Naive thymus-derived CD8-positive, alpha-beta T cell (primary cell): ENCODE results near the gene SLC35F1. TPM values are rescaled to one million over a fixed set of nuclear protein-coding genes. Genes with fewer than 3 reads are reported as not detected.
"Not testable (repeated sequence)": the region's sequence is repeated elsewhere in the genome, so short reads cannot be mapped to it uniquely, and the experiment has no call there.

Source experiments
- ATAC-seq, 2 donors: fragments of 150-1000 bp; cut with Tn5 transposase in 1 of 2; sonication (Bioruptor Pico), chemical (Tn5 transposase) in 1 of 2; 1 replicate in 1 of 2; 2 replicates in 1 of 2; pipeline ENCODE4 v1.10.0; 2021; ENCODE audit warnings: mild to moderate bottlenecking in 2 of 2, moderate library complexity in 2 of 2
- POLR2A ChIA-PET: fragments of 350-600 bp; sonication (Branson Sonifier 250); formaldehyde crosslinking; loops from one replicate; lab custom pipeline; 2021; ENCODE audit warnings: antibody characterized with exemption; lab: Charles Lee
- DNase-seq, 10 donors: peaks; one replicate each; pipeline versions ENCODE4 v3.0.0 to v3.0.0-alpha.2; 2020 to 2022
- H3K27ac Mint-ChIP-seq, 10 donors: one replicate each; pipeline ENCODE4 v1.8.0; 2020 to 2022; ENCODE audit warnings: mild to moderate bottlenecking in 10 of 10, mixed read lengths in 10 of 10, moderate library complexity in 4 of 10, inconsistent platforms in 1 of 10
- H3K27me3 Mint-ChIP-seq, 5 donors: one replicate each; pipeline ENCODE4 v1.8.0; 2021 to 2022; ENCODE audit warnings: mixed read lengths in 5 of 5
- H3K36me3 Mint-ChIP-seq, 3 donors: one replicate each; pipeline ENCODE4 v1.8.0; 2020 to 2022; ENCODE audit warnings: mixed read lengths in 3 of 3, mild to moderate bottlenecking in 2 of 3, inconsistent platforms in 1 of 3
- H3K4me1 Mint-ChIP-seq, 4 donors: one replicate each; pipeline ENCODE4 v1.8.0; 2021 to 2022; ENCODE audit warnings: mixed read lengths in 4 of 4
- H3K4me3 Mint-ChIP-seq, 10 donors: one replicate each; pipeline ENCODE4 v1.8.0; 2020 to 2022; ENCODE audit warnings: mild to moderate bottlenecking in 10 of 10, mixed read lengths in 10 of 10, moderate library complexity in 6 of 10, inconsistent platforms in 1 of 10
- H3K9me3 Mint-ChIP-seq, 9 donors: one replicate each; pipeline ENCODE4 v1.8.0; 2020 to 2022; ENCODE audit warnings: mixed read lengths in 9 of 9, mild to moderate bottlenecking in 3 of 9, inconsistent platforms in 1 of 9, moderate library complexity in 1 of 9
- polyA plus RNA-seq, 3 donors: library from polyadenylated mRNA; unstranded; fragments of 300-500 nt; fragmentation: Illumina TruSeq; gene quantifications; one replicate each; pipeline ENCODE4 v1.2.3, GENCODE V29; 2021
- total RNA-seq, 8 experiments: library from RNA in 2 of 8; stranded (reverse) in 2 of 8; gene quantifications; one replicate each; pipeline ENCODE4 v1.2.3 and lab custom pipeline; 2021 to 2026

SLC35F1 gene
- not detected for total RNA-seq
- not detected for polyA plus RNA-seq
- 0 to 0.93 (median 0.35) reads per million in 6 experiments for total RNA-seq (lab: John Stamatoyannopoulos, UW)

- ATAC-seq (peak; percentile 53 to 73), DNase-seq (peak in 5 of 10 donors; percentile 4 to 25 (median 13))
- POLR2A ChIA-PET: no interaction called here
- Mint-ChIP-seq H3K4me1 (peaks cover 0 to 14% (median 6%) of the 10 kb centered on the region in 4 donors), H3K36me3 (peaks cover 0 to 7% (median 0%) of the 10 kb centered on the region in 3 donors), H3K27me3 (peaks cover 38 to 71% (median 54%) of the 10 kb centered on the region in 5 donors), H3K4me3 (peak within 1 kb of the TSS; percentile 59 to 80 (median 68)), H3K9me3 (peaks cover 0 to 9% (median 0%) of the 10 kb centered on the region in 9 donors), H3K27ac (no peak within 1 kb of the TSS)
Measured at GRCh38 chr6:117906958-117907600, at the start of gene SLC35F1. Gene SLC35F1 (plus strand): TSS chr6:117907264.

DNA sequence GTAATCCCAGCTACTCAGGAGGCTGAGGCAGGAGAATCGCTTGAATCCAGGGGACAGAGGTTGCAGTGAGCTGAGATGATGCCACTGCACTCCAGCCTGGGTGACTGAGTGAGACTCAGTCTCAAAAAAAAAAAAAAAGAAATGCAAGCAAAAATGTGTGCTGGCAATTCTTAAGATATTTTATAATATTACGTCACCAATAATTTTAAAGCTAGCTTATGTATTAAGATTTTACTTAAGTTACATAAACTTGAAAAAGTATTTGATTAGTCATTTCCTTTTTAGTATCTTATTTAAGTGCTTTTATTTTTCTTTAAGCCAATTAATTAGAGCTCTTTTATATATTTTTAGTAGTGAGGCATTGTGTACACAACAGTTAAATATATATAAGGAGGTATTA lies 48.5 kb upstream of the SLC35F1 start:
- Mint-ChIP-seq H3K27me3 (peaks cover 2 to 11% (median 8%) of the 10 kb centered on the region in 5 donors), H3K9me3 (peaks cover 0 to 22% (median 10%) of the 10 kb centered on the region in 9 donors)
- ATAC-seq, H3K4me3 Mint-ChIP-seq, H3K4me1 Mint-ChIP-seq, POLR2A ChIA-PET, H3K36me3 Mint-ChIP-seq, DNase-seq, H3K27ac Mint-ChIP-seq: not testable (repeated sequence)

DNA sequence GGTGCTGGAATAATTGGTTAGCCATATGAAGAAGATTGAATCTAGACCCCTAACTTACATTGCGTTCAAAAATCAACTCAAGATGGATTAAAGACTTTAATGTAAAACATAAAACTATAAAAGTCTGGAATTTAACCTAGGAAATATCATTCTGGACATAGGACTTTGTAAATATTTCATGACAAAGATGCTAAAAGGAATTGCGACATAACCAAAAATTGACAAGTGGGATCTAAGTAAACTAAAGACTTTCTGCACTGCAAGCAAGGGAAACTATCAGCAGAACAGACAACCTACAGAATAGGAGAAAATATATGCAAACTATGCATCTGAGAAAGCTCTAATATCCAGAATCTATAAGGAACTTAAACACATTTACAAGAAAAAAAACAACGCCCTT lies 45.5 kb upstream of the SLC35F1 start:
- peaks cover 0 to 4% (median 0%) of the 10 kb centered on the region in 5 donors for H3K27me3 Mint-ChIP-seq
- H3K9me3 Mint-ChIP-seq: peaks cover 0 to 16% (median 2%) of the 10 kb centered on the region in 9 donors
- ATAC-seq (no peak), DNase-seq (no peak)
- H3K36me3 Mint-ChIP-seq: peaks cover 0 to 4% (median 0%) of the 10 kb centered on the region in 3 donors
- H3K27ac Mint-ChIP-seq: no peak overlapping the region
- no peak overlapping the region for H3K4me3 Mint-ChIP-seq
- no peaks in the 10 kb centered on the region for H3K4me1 Mint-ChIP-seq
- POLR2A ChIA-PET: no interaction called here

DNA sequence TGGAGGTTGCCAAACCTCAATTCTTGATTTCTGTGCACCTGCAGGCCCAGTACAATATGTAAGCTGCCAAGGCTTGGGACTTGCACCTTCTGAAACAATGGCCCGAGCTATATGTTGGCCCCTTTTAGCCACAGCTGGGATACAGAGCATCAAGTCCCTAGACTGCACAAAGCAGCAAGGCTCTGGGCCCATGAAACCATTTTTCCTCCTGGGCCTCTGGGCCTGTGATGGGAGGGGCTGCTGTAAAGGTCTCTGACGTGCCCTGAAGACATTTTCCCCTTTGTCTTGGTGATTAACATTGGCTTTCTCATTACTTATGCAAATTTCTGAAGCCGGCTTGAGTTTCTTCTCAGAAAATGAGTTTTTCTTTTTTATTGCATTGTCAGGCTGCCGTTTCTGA lies 40.5 kb upstream of the SLC35F1 start:
- Mint-ChIP-seq H3K9me3 (peaks cover 0 to 20% (median 5%) of the 10 kb centered on the region in 9 donors), H3K27me3 (peaks cover 0 to 9% (median 8%) of the 10 kb centered on the region in 5 donors), H3K4me1 (no peaks in the 10 kb centered on the region), H3K36me3 (peaks cover 0 to 11% (median 2%) of the 10 kb centered on the region in 3 donors), H3K27ac (no peak overlapping the region), H3K4me3 (no peak overlapping the region)
- DNase-seq: no peak
- POLR2A ChIA-PET: no interaction called here
- no peak for ATAC-seq

- Mint-ChIP-seq H3K4me1 (no peaks in the 10 kb centered on the region), H3K27me3 (peaks cover 0 to 9% (median 8%) of the 10 kb centered on the region in 5 donors), H3K36me3 (peaks cover 0 to 11% (median 3%) of the 10 kb centered on the region in 3 donors), H3K27ac (no peak overlapping the region), H3K9me3 (peaks cover 0 to 30% (median 5%) of the 10 kb centered on the region in 9 donors), H3K4me3 (no peak overlapping the region)
- DNase-seq (no peak), ATAC-seq (no peak)
- POLR2A ChIA-PET: no interaction called here
Measured at GRCh38 chr6:117870486-117871242, 36.4 kb upstream of the SLC35F1 start.

DNA sequence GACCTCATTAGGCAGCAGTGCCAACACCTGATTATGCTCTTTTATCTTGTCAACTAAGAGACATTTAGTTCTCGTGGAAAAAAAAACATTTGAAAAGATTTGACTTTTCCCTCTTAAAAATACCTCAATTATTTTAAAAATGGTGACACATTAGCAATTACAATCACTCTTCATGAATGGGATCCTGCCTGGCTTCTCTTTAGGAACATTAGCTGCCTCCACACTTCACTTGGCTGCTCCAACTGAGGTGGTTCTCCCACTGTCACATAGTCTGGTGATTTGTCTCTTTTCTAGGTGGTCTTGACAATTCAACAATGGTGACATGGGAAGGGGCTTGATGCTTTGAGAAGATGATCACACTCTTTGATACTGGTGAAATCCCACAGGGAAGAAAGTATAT lies 26.2 kb upstream of the SLC35F1 start:
- DNase-seq: no peak
- no peaks in the 10 kb centered on the region for H3K4me1 Mint-ChIP-seq
- POLR2A ChIA-PET: no interaction called here
- peaks cover 5 to 11% (median 8%) of the 10 kb centered on the region in 5 donors for H3K27me3 Mint-ChIP-seq
- no peaks in the 10 kb centered on the region for H3K36me3 Mint-ChIP-seq
- H3K9me3 Mint-ChIP-seq: peaks cover 0 to 3% (median 0%) of the 10 kb centered on the region in 9 donors
- H3K27ac Mint-ChIP-seq: no peak overlapping the region
- no peak overlapping the region for H3K4me3 Mint-ChIP-seq
- no peak for ATAC-seq

GRCh38 chr6:117890172-117890571 lies 16.9 kb upstream of the SLC35F1 start:
- POLR2A ChIA-PET: no interaction called here
- no peaks in the 10 kb centered on the region for H3K36me3 Mint-ChIP-seq
- no peak for ATAC-seq
- H3K9me3 Mint-ChIP-seq: no peaks in the 10 kb centered on the region
- no peak for DNase-seq
- no peak overlapping the region for H3K27ac Mint-ChIP-seq
- no peaks in the 10 kb centered on the region for H3K4me1 Mint-ChIP-seq
- H3K4me3 Mint-ChIP-seq: no peak overlapping the region
- H3K27me3 Mint-ChIP-seq: peaks cover 1 to 26% (median 9%) of the 10 kb centered on the region in 5 donors

GRCh38 chr6:117906507-117906957 lies 532 bp upstream of the SLC35F1 start:
- ATAC-seq (no peak), DNase-seq (no peak)
- H3K27me3 Mint-ChIP-seq: peaks cover 38 to 66% (median 53%) of the 10 kb centered on the region in 5 donors
- peaks cover 0 to 14% (median 6%) of the 10 kb centered on the region in 4 donors for H3K4me1 Mint-ChIP-seq
- H3K27ac Mint-ChIP-seq: no peak overlapping the region
- peaks cover 0 to 9% (median 0%) of the 10 kb centered on the region in 9 donors for H3K9me3 Mint-ChIP-seq
- H3K4me3 Mint-ChIP-seq: peak overlapping the region; percentile 59 to 80 (median 68)
- POLR2A ChIA-PET: no interaction called here
- peaks cover 0 to 7% (median 0%) of the 10 kb centered on the region in 3 donors for H3K36me3 Mint-ChIP-seq

GRCh38 chr6:117907601-117908245 lies 659 bp downstream of the SLC35F1 start:
- Mint-ChIP-seq H3K27me3 (peaks cover 38 to 75% (median 54%) of the 10 kb centered on the region in 5 donors), H3K4me1 (peaks cover 0 to 14% (median 6%) of the 10 kb centered on the region in 4 donors), H3K4me3 (peak overlapping the region in 4 of 10 donors; percentile 15 to 65 (median 54)), H3K36me3 (peaks cover 0 to 7% (median 0%) of the 10 kb centered on the region in 3 donors), H3K27ac (no peak overlapping the region), H3K9me3 (peaks cover 0 to 9% (median 0%) of the 10 kb centered on the region in 9 donors)
- ATAC-seq (no peak), DNase-seq (peak in 1 of 10 donors; percentile 7)
- POLR2A ChIA-PET: interaction anchor here (0.6 kb wide), 1 partner anchor 467 kb away, joined by 6 read pairs; no protein-coding TSS in a partner anchor

DNA sequence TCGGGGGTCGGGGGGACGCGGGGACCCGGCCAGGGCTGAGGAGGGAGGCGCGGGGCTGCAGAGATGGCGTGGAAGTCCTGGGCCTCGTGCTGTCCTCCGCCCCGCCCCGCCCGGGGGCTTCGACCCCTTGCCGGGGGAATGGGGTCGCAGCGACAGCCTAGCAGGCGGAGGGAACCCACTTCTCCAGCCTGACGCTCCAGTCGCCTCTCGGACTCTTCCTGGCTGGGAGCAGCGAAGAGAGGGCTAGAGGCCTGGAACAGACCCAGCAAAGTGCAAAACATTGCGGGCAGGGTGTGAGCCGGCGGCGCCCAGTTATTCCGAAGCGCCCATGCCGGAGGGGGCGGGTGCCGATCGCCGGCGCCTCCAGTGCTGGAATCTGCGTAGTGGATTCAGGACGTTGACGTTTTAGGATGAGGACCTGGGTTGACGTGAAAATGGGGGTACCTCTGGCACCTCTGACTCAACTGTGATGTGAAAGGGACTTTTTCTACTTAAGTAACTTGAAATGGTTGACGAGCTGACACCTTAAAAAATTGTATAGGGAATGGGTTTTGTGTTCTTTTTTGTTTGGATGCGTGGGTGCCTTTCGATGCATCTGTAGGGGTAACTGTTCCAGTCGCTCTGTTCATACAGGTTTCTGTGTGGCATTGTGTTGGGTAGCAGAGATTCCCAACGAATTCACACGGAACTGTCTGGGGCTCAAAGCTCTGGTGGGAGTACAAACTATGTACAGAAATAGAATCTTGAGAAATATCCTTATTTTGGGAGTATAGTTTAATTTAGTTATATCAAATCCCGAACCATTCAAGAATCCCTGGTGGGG lies 1.4 kb downstream of the SLC35F1 start:
- peaks cover 0 to 9% (median 0%) of the 10 kb centered on the region in 9 donors for H3K9me3 Mint-ChIP-seq
- H3K27me3 Mint-ChIP-seq: peaks cover 38 to 73% (median 54%) of the 10 kb centered on the region in 5 donors
- DNase-seq (peak in 1 of 10 donors; percentile 3), ATAC-seq (no peak)
- peaks cover 0 to 14% (median 6%) of the 10 kb centered on the region in 4 donors for H3K4me1 Mint-ChIP-seq
- POLR2A ChIA-PET: no interaction called here
- H3K36me3 Mint-ChIP-seq: peaks cover 0 to 7% (median 0%) of the 10 kb centered on the region in 3 donors
- no peak overlapping the region for H3K27ac Mint-ChIP-seq
- H3K4me3 Mint-ChIP-seq: peak overlapping the region; percentile 49 to 78 (median 72)

- Mint-ChIP-seq H3K27me3 (peaks cover 30 to 61% (median 46%) of the 10 kb centered on the region in 5 donors), H3K36me3 (peaks cover 0 to 7% (median 0%) of the 10 kb centered on the region in 3 donors), H3K27ac (no peak overlapping the region), H3K4me3 (no peak overlapping the region), H3K9me3 (peaks cover 0 to 9% (median 0%) of the 10 kb centered on the region in 9 donors), H3K4me1 (peaks cover 0 to 14% (median 6%) of the 10 kb centered on the region in 4 donors)
- POLR2A ChIA-PET: no interaction called here
- ATAC-seq (no peak), DNase-seq (no peak)
Measured at GRCh38 chr6:117909638-117910037, 2.6 kb downstream of the SLC35F1 start.
